ENCODE data around the gene ADAMTS17.

ADAMTS17 gene

DNA sequence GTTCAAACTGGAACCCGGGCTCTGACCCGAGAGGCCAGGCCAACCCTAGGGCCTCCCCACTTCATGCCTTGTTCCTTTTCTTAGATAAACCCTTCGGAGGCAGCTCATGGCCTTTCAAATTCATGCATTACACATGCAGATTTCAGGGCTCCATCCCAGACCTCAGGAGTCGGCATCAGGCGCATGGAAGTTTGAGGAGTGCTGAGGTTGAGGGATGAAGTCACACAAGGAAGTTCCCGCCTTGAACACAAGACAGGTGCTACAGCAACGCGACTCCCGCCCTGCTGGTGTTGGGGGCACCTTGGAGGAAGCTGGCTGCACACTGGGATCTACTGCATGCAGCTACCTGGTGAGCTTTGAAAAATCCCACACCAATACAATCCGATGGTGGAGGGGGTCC lies 363.3 kb downstream of the ADAMTS17 start:
- H3K36me3 Mint-ChIP-seq (ENCODE audit: low read depth) = no peaks in the 10 kb centered on the region

DNA sequence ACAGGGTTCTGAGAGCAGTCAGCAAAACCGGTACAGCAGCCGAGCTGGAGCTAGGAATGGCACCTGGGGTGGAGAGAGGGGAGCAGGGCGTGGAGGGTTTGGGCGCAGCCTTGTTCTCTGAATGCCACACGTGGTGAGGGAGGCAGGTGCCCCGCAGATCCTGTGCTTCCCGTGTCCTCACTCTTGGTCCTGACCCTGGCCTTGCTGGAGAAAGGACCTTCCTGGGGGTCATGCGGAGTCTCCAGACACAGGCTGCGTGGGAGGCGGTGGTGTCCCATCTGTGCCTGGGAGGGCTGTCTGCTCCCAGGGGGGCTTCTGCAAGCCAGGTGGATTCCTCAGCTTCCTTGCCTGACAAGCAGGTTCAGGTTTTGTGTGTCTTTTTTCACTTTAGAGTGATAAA lies 363.8 kb downstream of the ADAMTS17 start:
- H3K27ac Mint-ChIP-seq = no peak overlapping the region
- H3K27me3 Mint-ChIP-seq = no peaks in the 10 kb centered on the region
- H3K4me3 Mint-ChIP-seq = no peak overlapping the region
- no peak for DNase-seq
- no peaks in the 10 kb centered on the region for H3K9me3 Mint-ChIP-seq
- H3K36me3 Mint-ChIP-seq (ENCODE audit: low read depth) = no peaks in the 10 kb centered on the region
- H3K4me1 Mint-ChIP-seq (ENCODE audit: low read depth) = no peaks in the 10 kb centered on the region

More for the DNA sequence above, 363.3 kb downstream of the ADAMTS17 start:
- no peak for DNase-seq
- Mint-ChIP-seq H3K4me3 (no peak overlapping the region), H3K9me3 (no peaks in the 10 kb centered on the region), H3K27ac (no peak overlapping the region), H3K4me1 (ENCODE audit: low read depth) (no peaks in the 10 kb centered on the region), H3K27me3 (no peaks in the 10 kb centered on the region)

DNA sequence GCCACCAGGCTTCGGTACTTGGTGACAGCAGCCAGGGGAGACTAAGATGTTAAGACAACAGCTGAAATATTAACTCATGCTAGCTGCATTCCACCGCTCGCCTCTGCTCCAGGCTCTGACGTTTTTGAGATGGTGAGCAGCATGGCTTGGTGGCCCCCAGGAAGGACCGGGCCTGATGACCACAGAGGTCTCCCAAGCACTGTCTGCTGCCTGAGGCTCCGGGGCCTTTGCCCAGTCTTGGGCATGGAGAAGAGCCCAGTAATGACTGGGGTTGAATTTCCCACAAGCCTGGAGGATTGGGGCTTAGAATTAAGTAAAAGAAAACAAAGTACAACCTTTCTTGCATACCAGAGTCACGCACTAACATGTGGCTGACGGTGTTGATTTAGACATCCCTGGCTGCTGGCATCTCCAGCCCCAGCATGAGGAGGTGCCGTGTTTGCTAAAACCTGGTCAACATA lies 364.9 kb downstream of the ADAMTS17 start:
- H3K9me3 Mint-ChIP-seq = no peaks in the 10 kb centered on the region
- H3K36me3 Mint-ChIP-seq (ENCODE audit: low read depth) = no peaks in the 10 kb centered on the region
- H3K27ac Mint-ChIP-seq = no peak overlapping the region
- no peaks in the 10 kb centered on the region for H3K27me3 Mint-ChIP-seq
- DNase-seq = no peak
- H3K4me3 Mint-ChIP-seq = no peak overlapping the region
- no peaks in the 10 kb centered on the region for H3K4me1 Mint-ChIP-seq (ENCODE audit: low read depth)

DNA sequence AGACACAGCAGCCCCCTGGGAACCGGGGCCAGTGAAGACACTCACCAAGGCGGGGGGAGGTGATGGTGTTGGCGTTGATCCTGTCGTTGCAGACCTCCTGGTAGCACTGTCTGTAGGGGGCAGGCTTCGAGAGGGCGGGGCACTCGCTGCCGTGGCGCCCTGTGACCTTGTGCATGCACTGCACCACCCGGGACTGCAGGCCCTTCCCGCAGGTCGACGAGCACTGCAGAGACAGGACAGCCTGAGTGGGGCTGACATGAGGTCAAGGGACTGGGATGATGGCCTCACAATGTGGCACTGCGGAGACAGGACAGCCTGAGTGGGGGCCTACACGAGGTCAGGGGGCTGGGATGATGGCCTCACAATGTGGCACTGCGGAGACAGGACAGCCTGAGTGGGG lies 365.8 kb downstream of the ADAMTS17 start:
- Mint-ChIP-seq H3K4me3 (no peak overlapping the region), H3K9me3 (no peaks in the 10 kb centered on the region)

DNA sequence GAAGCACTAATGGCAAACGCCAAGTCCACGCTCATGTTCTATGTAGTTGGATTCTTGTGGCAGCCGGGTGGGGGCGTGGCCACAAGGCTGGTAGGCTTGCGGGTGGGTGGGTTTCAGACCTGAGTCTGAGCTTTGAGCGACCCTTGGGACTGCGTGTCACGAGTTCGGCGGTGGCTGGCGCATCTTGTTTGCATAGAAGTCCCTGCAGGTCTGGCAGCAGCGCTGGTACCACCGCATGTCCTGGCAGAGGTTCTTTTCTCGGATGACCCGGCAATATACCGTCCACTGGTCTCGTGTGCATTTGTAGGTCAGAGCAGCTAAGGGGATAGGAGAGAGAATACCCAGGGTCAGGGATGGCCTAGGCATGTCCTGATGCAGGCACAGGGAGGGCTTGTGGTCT lies 367.5 kb downstream of the ADAMTS17 start:
- Mint-ChIP-seq H3K27ac (no peak overlapping the region), H3K27me3 (no peaks in the 10 kb centered on the region), H3K4me3 (no peak overlapping the region), H3K4me1 (ENCODE audit: low read depth) (no peaks in the 10 kb centered on the region), H3K9me3 (no peaks in the 10 kb centered on the region), H3K36me3 (ENCODE audit: low read depth) (no peaks in the 10 kb centered on the region)
- DNase-seq = no peak

More for the DNA sequence above, 365.8 kb downstream of the ADAMTS17 start:
- no peak overlapping the region for H3K27ac Mint-ChIP-seq
- H3K4me1 Mint-ChIP-seq (ENCODE audit: low read depth) = no peaks in the 10 kb centered on the region
- no peaks in the 10 kb centered on the region for H3K27me3 Mint-ChIP-seq
- no peak for DNase-seq
- H3K36me3 Mint-ChIP-seq (ENCODE audit: low read depth) = no peaks in the 10 kb centered on the region

DNA sequence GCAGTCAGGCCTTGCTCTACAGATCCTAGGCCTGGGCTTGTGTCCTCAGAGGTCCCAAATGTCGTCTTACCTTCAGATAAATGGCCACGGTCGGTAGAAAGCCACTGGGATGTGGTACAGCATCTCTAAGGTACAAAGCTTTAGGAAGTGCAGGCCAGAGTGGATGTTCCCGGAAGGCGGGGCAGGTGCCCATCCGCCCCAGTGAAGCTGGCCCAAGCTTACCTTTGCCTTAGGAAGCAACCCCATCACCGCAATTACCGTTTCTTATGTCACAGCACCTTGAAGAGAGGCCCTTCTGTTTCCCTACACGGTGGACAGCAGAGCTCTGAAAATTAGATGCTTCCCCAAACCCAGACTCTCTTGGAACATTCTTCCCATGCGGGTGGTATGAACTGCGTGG lies 368.4 kb downstream of the ADAMTS17 start:
- Mint-ChIP-seq H3K36me3 (ENCODE audit: low read depth) (no peaks in the 10 kb centered on the region), H3K27me3 (no peaks in the 10 kb centered on the region), H3K4me3 (no peak overlapping the region), H3K27ac (no peak overlapping the region), H3K9me3 (no peaks in the 10 kb centered on the region), H3K4me1 (ENCODE audit: low read depth) (no peaks in the 10 kb centered on the region)
- DNase-seq = no peak

DNA sequence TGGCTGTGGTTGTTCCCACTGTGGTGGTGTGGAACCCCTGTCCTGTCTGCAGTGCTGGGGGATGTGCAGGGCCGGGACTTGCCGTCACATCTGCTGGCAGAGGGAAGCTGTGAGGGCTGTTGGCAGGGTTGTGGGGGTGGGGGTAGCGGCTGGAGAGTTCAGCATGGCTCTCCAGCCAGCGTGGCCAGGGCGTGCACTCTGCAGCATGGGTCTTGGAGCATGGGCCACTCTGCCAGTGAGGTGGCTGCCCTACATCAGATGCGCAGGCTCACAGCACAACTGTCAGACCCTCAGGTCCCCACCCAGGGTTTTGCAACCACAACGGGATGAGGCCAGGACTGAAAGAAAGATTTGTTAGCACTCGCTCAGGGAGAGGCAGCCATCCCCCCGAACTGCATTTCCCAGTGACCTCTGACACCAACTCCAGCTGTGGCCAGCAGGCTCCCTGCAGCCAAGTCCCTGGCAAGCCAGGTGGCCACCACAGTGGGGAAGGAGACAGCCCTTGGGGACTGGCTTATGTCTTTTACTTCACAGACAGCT lies 370.8 kb downstream of the ADAMTS17 start:
- H3K9me3 Mint-ChIP-seq = no peaks in the 10 kb centered on the region
- no peak overlapping the region for H3K4me3 Mint-ChIP-seq
- no peak overlapping the region for H3K27ac Mint-ChIP-seq
- no peaks in the 10 kb centered on the region for H3K27me3 Mint-ChIP-seq
- DNase-seq = no peak
- no peaks in the 10 kb centered on the region for H3K36me3 Mint-ChIP-seq (ENCODE audit: low read depth)
- no peaks in the 10 kb centered on the region for H3K4me1 Mint-ChIP-seq (ENCODE audit: low read depth)

DNA sequence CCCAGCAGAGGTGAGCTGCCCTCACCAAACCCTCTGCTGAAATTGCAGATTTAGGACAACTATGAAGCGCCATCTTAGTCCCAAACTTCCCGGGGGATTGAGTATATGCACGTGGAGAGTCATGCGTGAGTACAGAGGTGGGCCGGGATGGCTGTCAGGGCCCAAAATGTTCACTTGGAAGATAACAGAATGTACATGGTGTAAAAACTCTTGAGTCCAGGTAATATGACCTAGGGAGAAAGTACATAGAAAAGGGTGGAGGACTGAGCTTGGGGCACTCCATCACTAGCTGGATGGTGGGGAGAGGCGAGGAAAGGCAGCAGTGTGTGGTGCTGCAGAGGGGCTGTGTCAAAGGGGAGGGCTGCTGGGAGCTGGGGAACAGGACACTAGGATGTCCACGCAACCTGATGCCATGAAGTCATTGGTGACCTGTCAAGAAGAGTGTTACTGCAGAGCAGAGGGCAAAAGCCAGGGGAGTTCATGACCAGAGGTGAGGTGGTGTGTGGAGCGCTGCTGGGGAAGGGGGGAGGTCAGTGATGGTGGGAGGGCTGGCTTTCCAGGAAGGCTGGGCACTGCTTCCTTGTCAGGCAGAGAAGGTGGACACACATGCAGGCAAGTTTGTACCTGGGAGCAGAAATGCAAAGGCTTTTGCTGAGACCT lies 372.4 kb downstream of the ADAMTS17 start:
- Mint-ChIP-seq H3K4me1 (ENCODE audit: low read depth) (no peaks in the 10 kb centered on the region), H3K36me3 (ENCODE audit: low read depth) (no peaks in the 10 kb centered on the region), H3K27me3 (no peaks in the 10 kb centered on the region), H3K27ac (no peak overlapping the region), H3K4me3 (no peak overlapping the region), H3K9me3 (no peaks in the 10 kb centered on the region)
- DNase-seq = no peak

DNA sequence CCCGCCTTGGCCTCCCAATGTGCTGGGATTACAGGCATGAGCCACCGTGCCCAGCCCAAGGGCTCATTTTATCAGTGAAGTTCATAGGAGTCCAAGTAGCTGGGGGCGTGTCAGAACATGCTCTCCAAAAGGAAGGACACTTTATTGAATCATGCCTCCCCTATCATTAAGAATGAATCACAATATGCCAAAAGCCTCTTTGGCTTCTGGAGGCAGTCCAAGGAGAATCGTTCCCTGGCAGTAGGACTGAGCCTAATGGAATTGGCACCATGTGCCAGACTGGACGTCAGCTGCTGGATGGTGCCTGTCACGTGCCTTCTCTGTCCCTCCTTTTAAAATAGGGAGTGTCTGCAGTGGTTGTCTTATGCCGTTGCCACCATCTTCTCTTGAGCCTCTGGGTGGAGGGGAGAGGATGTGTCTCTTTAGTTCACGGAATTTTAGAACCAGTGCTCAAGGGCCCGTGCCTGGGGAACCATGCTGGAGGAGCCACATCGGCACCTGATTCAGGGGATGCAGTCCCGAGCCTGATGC lies 373.9 kb downstream of the ADAMTS17 start:
- H3K27me3 Mint-ChIP-seq = no peaks in the 10 kb centered on the region
- H3K4me3 Mint-ChIP-seq = no peak overlapping the region
- no peak for DNase-seq
- no peaks in the 10 kb centered on the region for H3K4me1 Mint-ChIP-seq (ENCODE audit: low read depth)
- no peak overlapping the region for H3K27ac Mint-ChIP-seq
- no peaks in the 10 kb centered on the region for H3K9me3 Mint-ChIP-seq
- no peaks in the 10 kb centered on the region for H3K36me3 Mint-ChIP-seq (ENCODE audit: low read depth)

DNA sequence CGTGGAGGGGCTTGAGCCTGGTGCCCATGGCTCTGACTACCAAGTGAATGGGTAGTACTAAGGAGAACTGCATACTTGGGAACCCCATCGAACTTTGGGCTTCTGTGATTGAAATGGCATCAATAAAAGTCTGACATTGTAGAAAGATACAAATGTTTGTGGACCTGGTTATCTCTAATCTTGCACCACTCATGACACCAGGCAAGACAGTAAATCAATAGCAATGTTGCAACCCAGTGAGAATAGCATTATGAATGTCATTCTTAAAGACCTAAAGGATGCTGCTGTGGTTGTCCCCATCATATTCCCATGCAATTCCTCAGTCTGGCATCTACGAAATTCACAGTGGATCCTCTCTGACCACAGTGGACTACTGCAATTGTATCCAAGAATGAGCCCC lies 375.0 kb downstream of the ADAMTS17 start:
- no peaks in the 10 kb centered on the region for H3K27me3 Mint-ChIP-seq
- no peak for DNase-seq
- no peak overlapping the region for H3K4me3 Mint-ChIP-seq
- H3K9me3 Mint-ChIP-seq = no peaks in the 10 kb centered on the region
- no peak overlapping the region for H3K27ac Mint-ChIP-seq
- H3K36me3 Mint-ChIP-seq (ENCODE audit: low read depth) = no peaks in the 10 kb centered on the region
- H3K4me1 Mint-ChIP-seq (ENCODE audit: low read depth) = no peaks in the 10 kb centered on the region

DNA sequence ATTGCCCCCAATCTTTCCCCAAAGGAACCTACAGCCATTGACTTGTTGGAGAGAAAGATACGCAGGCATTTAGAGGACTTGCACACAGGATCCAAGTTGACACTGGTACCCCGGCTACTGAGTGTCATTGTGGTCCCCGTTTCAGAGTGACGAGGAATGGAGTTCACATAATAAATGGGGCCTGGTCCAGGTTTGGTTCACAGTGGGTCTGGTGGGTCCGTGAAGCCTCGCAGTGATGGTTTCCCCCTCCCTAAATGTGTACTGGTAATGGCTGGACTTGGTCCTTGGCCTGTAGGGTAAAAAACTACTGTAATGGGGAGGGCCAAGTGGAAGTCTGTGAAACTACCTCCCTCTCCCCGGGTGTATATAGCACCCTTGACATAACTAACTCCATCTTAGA lies 376.4 kb downstream of the ADAMTS17 start:
- Mint-ChIP-seq H3K27ac (no peak overlapping the region), H3K4me1 (ENCODE audit: low read depth) (peaks cover 2% of the 10 kb centered on the region), H3K36me3 (ENCODE audit: low read depth) (no peaks in the 10 kb centered on the region), H3K4me3 (no peak overlapping the region), H3K27me3 (peaks cover 8% of the 10 kb centered on the region), H3K9me3 (no peaks in the 10 kb centered on the region)
- DNase-seq = no peak

DNA sequence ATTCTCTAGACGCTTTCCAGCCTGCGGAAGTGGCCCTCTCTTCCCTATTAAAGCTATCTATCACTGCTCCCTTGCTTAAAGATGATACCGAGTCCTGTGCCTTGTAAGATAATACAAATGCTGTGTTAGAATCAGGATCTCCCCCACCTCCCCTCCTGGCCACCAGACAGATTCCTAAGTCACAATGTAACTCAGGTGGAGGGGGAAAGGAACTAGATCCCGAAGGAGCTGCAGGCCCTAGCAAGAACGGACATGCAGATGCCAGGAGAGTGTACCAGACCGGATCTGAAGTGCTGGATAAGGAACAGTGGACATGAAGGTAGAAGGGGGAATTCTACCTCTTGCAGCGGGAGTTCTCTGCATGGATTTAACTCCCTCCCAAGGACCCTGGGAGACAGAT lies 377.8 kb downstream of the ADAMTS17 start:
- peaks cover 2% of the 10 kb centered on the region for H3K4me1 Mint-ChIP-seq (ENCODE audit: low read depth)
- H3K4me3 Mint-ChIP-seq = no peak overlapping the region
- H3K9me3 Mint-ChIP-seq = no peaks in the 10 kb centered on the region
- H3K36me3 Mint-ChIP-seq (ENCODE audit: low read depth) = no peaks in the 10 kb centered on the region
- no peak overlapping the region for H3K27ac Mint-ChIP-seq
- H3K27me3 Mint-ChIP-seq = peaks cover 18% of the 10 kb centered on the region
- no peak for DNase-seq

DNA sequence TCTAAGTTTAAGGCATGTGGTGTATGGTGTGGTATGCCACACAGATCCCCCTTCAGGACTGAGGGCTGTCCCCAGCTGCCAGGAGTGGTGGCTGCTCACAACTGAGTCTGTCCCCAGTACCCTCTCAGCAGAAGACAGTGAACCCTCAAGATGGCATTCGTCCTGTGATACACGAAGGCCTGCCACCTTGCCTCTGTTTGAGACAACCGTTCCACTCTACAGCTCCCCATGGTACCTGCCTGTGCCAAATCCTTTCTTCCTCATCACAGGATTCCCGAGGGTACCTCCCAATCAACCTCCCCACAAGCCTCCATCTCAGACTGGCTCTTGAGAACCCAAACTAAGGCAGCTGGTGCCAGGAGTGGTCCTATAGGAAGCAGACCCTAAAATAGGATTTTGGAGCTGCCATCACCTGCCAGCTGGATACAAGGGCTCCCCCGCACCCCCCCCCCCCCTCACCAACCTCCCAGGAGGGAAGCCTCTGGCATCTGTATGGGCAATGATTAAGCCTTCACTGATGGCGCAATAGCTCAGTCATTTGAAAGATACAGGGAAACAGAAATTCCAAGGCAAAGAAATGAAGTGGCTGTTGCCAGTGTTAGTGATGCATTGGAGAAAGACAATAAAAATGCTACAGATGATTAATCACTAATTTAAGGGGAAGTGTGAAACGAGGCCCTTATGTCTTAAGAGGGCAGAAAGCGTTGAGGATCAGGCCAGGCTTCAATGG lies 378.5 kb downstream of the ADAMTS17 start:
- no peak for DNase-seq
- H3K4me3 Mint-ChIP-seq = no peak overlapping the region
- H3K4me1 Mint-ChIP-seq (ENCODE audit: low read depth) = peaks cover 5% of the 10 kb centered on the region
- H3K27ac Mint-ChIP-seq = no peak overlapping the region
- H3K9me3 Mint-ChIP-seq = no peaks in the 10 kb centered on the region
- H3K36me3 Mint-ChIP-seq (ENCODE audit: low read depth) = no peaks in the 10 kb centered on the region
- H3K27me3 Mint-ChIP-seq = peaks cover 21% of the 10 kb centered on the region

DNA sequence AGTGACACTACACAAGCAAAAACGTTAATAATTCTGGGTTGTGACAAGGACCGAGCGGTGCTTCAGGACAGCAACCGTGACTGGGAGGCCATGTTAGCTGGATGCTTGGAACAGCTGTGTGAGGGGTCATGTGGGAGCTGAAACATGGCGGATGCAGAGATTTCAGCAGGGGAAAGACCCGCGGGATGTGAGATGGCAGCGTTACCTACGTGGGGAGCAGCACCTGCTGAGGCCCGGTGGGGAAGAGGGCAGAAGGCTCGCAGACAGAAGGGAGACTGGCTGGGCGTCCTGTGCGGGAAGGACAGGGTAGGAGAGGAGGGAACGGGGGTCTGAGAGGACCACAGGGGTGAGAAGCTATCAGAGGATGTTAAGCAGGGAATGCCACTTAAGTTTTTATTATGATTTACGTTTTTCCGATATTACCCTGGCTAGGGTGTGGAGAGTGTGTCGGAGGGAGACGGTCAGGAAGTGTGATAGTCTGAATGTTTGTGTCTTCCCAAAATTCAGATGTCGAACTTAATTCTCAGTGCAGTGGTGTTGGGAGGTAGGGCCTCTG lies 379.7 kb downstream of the ADAMTS17 start:
- peaks cover 23% of the 10 kb centered on the region for H3K27me3 Mint-ChIP-seq
- H3K9me3 Mint-ChIP-seq = no peaks in the 10 kb centered on the region
- no peaks in the 10 kb centered on the region for H3K36me3 Mint-ChIP-seq (ENCODE audit: low read depth)
- DNase-seq = no peak
- H3K27ac Mint-ChIP-seq = no peak overlapping the region
- H3K4me3 Mint-ChIP-seq = no peak overlapping the region
- peaks cover 11% of the 10 kb centered on the region for H3K4me1 Mint-ChIP-seq (ENCODE audit: low read depth)

DNA sequence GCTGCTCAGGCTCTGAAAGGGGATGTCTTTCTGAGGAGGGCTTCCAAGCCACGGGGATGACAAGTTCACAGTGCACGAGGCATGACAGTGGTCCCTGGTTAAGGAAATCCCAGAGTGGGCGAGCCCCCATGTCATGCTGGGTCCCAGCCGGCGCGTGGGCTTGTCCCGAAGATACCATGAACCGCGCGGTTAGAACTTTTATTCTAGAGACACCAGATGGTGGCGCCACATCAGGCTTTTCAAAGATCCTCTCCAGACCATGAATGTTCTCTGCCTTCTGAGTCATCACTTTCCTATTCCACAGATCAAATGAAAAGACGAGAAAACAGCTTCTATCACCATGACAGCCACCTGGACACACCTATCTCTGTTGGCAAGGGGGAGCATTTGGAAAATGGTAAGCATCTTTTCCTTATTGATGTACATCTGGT lies 380.7 kb downstream of the ADAMTS17 start:
- H3K27me3 Mint-ChIP-seq = peaks cover 28% of the 10 kb centered on the region

More for the DNA sequence above, 380.7 kb downstream of the ADAMTS17 start:
- Mint-ChIP-seq H3K36me3 (ENCODE audit: low read depth) (no peaks in the 10 kb centered on the region), H3K9me3 (no peaks in the 10 kb centered on the region), H3K4me1 (ENCODE audit: low read depth) (peaks cover 11% of the 10 kb centered on the region), H3K4me3 (no peak overlapping the region), H3K27ac (no peak overlapping the region)
- no peak for DNase-seq
